ENCODE results near the gene EDDM3A. TPM values are rescaled to one million over a fixed set of nuclear protein-coding genes. Genes with fewer than 3 reads are reported as not detected.
"Not testable (repeated sequence)": the region's sequence is repeated elsewhere in the genome, so short reads cannot be mapped to it uniquely, and the experiment has no call there.

EDDM3A gene
- total RNA-seq, 1 donor from 2014 or later = not detected

GRCh38 chr14:20732979-20733635 is 12.6 kb upstream of the EDDM3A start:
- intact Hi-C loops (cut with micrococcal nuclease) = no loop called here

GRCh38 chr14:20733684-20734429 is 11.8 kb upstream of the EDDM3A start:
- intact Hi-C loops (cut with micrococcal nuclease) = no loop called here

- intact Hi-C loops (cut with micrococcal nuclease) = no loop called here
These were observed 11.3 kb upstream of the EDDM3A start for GRCh38 chr14:20734430-20734806.

GRCh38 chr14:20738292-20738691 is 7.4 kb upstream of the EDDM3A start:
- intact Hi-C loops (cut with micrococcal nuclease) = not testable (repeated sequence)

GRCh38 chr14:20742132-20742531 is 3.6 kb upstream of the EDDM3A start:
- intact Hi-C loops (cut with micrococcal nuclease) = no loop called here

GRCh38 chr14:20743556-20743955 is 2.1 kb upstream of the EDDM3A start:
- intact Hi-C loops (cut with micrococcal nuclease) = no loop called here

GRCh38 chr14:20746566-20746965 is 879 bp downstream of the EDDM3A start:
- intact Hi-C loops (cut with micrococcal nuclease) = no loop called here

GRCh38 chr14:20748439-20748838 is 2.8 kb downstream of the EDDM3A start:
- intact Hi-C loops (cut with micrococcal nuclease) = no loop called here

GRCh38 chr14:20750194-20750593 is 4.5 kb downstream of the EDDM3A start:
- intact Hi-C loops (cut with micrococcal nuclease) = no loop called here

- intact Hi-C loops (cut with micrococcal nuclease) = no loop called here
These were observed 6.4 kb downstream of the EDDM3A start for GRCh38 chr14:20751963-20752562.

- intact Hi-C loops (cut with micrococcal nuclease) = no loop called here
These were observed 8.6 kb downstream of the EDDM3A start for GRCh38 chr14:20754308-20754707.

GRCh38 chr14:20755037-20755436 is 9.3 kb downstream of the EDDM3A start:
- intact Hi-C loops (cut with micrococcal nuclease) = no loop called here

GRCh38 chr14:20757965-20758364 is 12.3 kb downstream of the EDDM3A start:
- intact Hi-C loops (cut with micrococcal nuclease) = loop anchor here (1.0 kb wide), 1 partner anchor 97 kb away; no protein-coding TSS in a partner anchor

- intact Hi-C loops (cut with micrococcal nuclease) = not testable (repeated sequence)
These were observed 13.8 kb downstream of the EDDM3A start for GRCh38 chr14:20759465-20759864.

GRCh38 chr14:20760950-20761349 is 15.3 kb downstream of the EDDM3A start:
- intact Hi-C loops (cut with micrococcal nuclease) = no loop called here

- intact Hi-C loops (cut with micrococcal nuclease) = no loop called here
These were observed 22.9 kb downstream of the EDDM3A start for GRCh38 chr14:20768593-20768892.

GRCh38 chr14:20769421-20769820 is 23.7 kb downstream of the EDDM3A start:
- intact Hi-C loops (cut with micrococcal nuclease) = no loop called here

GRCh38 chr14:20772650-20773049 is 27.0 kb downstream of the EDDM3A start:
- intact Hi-C loops (cut with micrococcal nuclease) = no loop called here

- intact Hi-C loops (cut with micrococcal nuclease) = no loop called here
These were observed 28.7 kb downstream of the EDDM3A start for GRCh38 chr14:20774258-20774824.

GRCh38 chr14:20775043-20775442 is 29.4 kb downstream of the EDDM3A start:
- intact Hi-C loops (cut with micrococcal nuclease) = no loop called here

- intact Hi-C loops (cut with micrococcal nuclease) = no loop called here
These were observed 30.2 kb downstream of the EDDM3A start for GRCh38 chr14:20775901-20776300.

GRCh38 chr14:20781803-20782202 is 36.1 kb downstream of the EDDM3A start:
- intact Hi-C loops (cut with micrococcal nuclease) = loop anchor here (5.0 kb wide), 1 partner anchor 100 kb away; the partner anchor contains the start of gene RNASE4
